Measurements from ENCODE around the gene SMC5.
A peak's percentile ranks its signal among the peaks of the same experiment; 100 is the strongest.

Gene SMC5

GRCh38 chr9:70322096-70322495 is 63.3 kb downstream of the SMC5 start:
- TF ChIP-seq RAD21 (IDR thresholded peaks at IDR 0.05; ENCODE audit: low read depth) (no peak), CEBPB (IDR thresholded peaks at IDR 0.05) (peak; percentile 93)

- TF ChIP-seq USF1 (IDR thresholded peaks at IDR 0.05): no peak
- TF ChIP-seq YY1 (IDR thresholded peaks at IDR 0.05; ENCODE audit: low read depth): no peak
- no peak for TF ChIP-seq NFIC (IDR thresholded peaks at IDR 0.05)
- no peak for TF ChIP-seq TEAD4 (IDR thresholded peaks at IDR 0.05)
- TF ChIP-seq RAD21 (IDR thresholded peaks at IDR 0.05; ENCODE audit: low read depth): no peak
- TF ChIP-seq CREB1 (IDR thresholded peaks at IDR 0.05; ENCODE audit: low read depth): no peak
- TF ChIP-seq, protein P1, sequence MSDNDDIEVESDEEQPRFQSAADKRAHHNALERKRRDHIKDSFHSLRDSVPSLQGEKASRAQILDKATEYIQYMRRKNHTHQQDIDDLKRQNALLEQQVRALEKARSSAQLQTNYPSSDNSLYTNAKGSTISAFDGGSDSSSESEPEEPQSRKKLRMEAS (IDR thresholded peaks at IDR 0.05): no peak
- no peak for TF ChIP-seq ZBTB7A (IDR thresholded peaks at IDR 0.05; ENCODE audit: low read depth)
- TF ChIP-seq, protein P2, sequence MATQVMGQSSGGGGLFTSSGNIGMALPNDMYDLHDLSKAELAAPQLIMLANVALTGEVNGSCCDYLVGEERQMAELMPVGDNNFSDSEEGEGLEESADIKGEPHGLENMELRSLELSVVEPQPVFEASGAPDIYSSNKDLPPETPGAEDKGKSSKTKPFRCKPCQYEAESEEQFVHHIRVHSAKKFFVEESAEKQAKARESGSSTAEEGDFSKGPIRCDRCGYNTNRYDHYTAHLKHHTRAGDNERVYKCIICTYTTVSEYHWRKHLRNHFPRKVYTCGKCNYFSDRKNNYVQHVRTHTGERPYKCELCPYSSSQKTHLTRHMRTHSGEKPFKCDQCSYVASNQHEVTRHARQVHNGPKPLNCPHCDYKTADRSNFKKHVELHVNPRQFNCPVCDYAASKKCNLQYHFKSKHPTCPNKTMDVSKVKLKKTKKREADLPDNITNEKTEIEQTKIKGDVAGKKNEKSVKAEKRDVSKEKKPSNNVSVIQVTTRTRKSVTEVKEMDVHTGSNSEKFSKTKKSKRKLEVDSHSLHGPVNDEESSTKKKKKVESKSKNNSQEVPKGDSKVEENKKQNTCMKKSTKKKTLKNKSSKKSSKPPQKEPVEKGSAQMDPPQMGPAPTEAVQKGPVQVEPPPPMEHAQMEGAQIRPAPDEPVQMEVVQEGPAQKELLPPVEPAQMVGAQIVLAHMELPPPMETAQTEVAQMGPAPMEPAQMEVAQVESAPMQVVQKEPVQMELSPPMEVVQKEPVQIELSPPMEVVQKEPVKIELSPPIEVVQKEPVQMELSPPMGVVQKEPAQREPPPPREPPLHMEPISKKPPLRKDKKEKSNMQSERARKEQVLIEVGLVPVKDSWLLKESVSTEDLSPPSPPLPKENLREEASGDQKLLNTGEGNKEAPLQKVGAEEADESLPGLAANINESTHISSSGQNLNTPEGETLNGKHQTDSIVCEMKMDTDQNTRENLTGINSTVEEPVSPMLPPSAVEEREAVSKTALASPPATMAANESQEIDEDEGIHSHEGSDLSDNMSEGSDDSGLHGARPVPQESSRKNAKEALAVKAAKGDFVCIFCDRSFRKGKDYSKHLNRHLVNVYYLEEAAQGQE (IDR thresholded peaks at IDR 0.05; ENCODE audit: low read depth): no peak
- no peak for TF ChIP-seq EGR1 (IDR thresholded peaks at IDR 0.05)
- no peak for TF ChIP-seq CEBPB (IDR thresholded peaks at IDR 0.05)
- TF ChIP-seq TAF1 (IDR thresholded peaks at IDR 0.05; ENCODE audit: low read depth): no peak
- no peak for TF ChIP-seq EP300 (IDR thresholded peaks at IDR 0.05; ENCODE audit: borderline replicate concordance)
- no peak for TF ChIP-seq FOXM1 (IDR thresholded peaks at IDR 0.05; ENCODE audit: borderline replicate concordance, low read depth)
- no peak for TF ChIP-seq TCF12 (IDR thresholded peaks at IDR 0.05; ENCODE audit: low read depth)
These were observed 66.2 kb downstream of the SMC5 start for GRCh38 chr9:70324963-70325362.

- TF ChIP-seq RAD21 (IDR thresholded peaks at IDR 0.05; ENCODE audit: low read depth) (peak; percentile 39), USF1 (IDR thresholded peaks at IDR 0.05) (no peak), NFIC (IDR thresholded peaks at IDR 0.05) (no peak), EGR1 (IDR thresholded peaks at IDR 0.05) (no peak), TEAD4 (IDR thresholded peaks at IDR 0.05) (no peak)
These were observed 81.8 kb downstream of the SMC5 start for GRCh38 chr9:70340572-70340971.

DNA sequence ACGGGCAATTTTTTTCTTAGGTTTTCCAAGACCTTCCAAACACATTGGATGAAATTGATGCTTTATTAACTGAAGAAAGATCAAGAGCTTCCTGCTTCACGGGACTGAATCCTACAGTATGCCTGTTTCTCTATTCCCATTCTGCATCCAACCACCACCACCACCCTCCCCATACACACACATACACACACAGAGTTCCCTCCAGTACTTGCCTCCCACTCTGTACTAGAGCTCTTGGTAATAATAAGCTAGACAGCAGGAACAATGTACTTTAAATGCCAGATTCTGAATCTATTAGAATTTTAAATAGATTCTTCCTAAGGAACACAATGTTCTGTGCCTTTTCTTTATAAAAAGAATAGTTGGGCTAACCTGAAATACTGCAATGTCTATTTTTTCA is 88.3 kb downstream of the SMC5 start:
- TF ChIP-seq NFIC (IDR thresholded peaks at IDR 0.05): no peak
- no peak for TF ChIP-seq CREB1 (IDR thresholded peaks at IDR 0.05; ENCODE audit: low read depth)
- TF ChIP-seq ZBTB7A (IDR thresholded peaks at IDR 0.05; ENCODE audit: low read depth): no peak
- no peak for TF ChIP-seq USF1 (IDR thresholded peaks at IDR 0.05)
- TF ChIP-seq, protein P1 (IDR thresholded peaks at IDR 0.05): no peak
- no peak for TF ChIP-seq TAF1 (IDR thresholded peaks at IDR 0.05; ENCODE audit: low read depth)
- TF ChIP-seq FOXM1 (IDR thresholded peaks at IDR 0.05; ENCODE audit: borderline replicate concordance, low read depth): no peak
- TF ChIP-seq RAD21 (IDR thresholded peaks at IDR 0.05; ENCODE audit: low read depth): no peak
- TF ChIP-seq EGR1 (IDR thresholded peaks at IDR 0.05): no peak
- no peak for TF ChIP-seq EP300 (IDR thresholded peaks at IDR 0.05; ENCODE audit: borderline replicate concordance)
- no peak for TF ChIP-seq TEAD4 (IDR thresholded peaks at IDR 0.05)
- no peak for TF ChIP-seq YY1 (IDR thresholded peaks at IDR 0.05; ENCODE audit: low read depth)
- TF ChIP-seq, protein P2 (IDR thresholded peaks at IDR 0.05; ENCODE audit: low read depth): no peak
- no peak for TF ChIP-seq TCF12 (IDR thresholded peaks at IDR 0.05; ENCODE audit: low read depth)
- TF ChIP-seq CEBPB (IDR thresholded peaks at IDR 0.05): no peak

- TF ChIP-seq EGR1 (IDR thresholded peaks at IDR 0.05) (no peak), CEBPB (IDR thresholded peaks at IDR 0.05) (no peak), EP300 (IDR thresholded peaks at IDR 0.05; ENCODE audit: borderline replicate concordance) (no peak), FOXM1 (IDR thresholded peaks at IDR 0.05; ENCODE audit: borderline replicate concordance, low read depth) (no peak), TEAD4 (IDR thresholded peaks at IDR 0.05) (no peak)
These were observed 93.6 kb downstream of the SMC5 start for GRCh38 chr9:70352356-70352755.

DNA sequence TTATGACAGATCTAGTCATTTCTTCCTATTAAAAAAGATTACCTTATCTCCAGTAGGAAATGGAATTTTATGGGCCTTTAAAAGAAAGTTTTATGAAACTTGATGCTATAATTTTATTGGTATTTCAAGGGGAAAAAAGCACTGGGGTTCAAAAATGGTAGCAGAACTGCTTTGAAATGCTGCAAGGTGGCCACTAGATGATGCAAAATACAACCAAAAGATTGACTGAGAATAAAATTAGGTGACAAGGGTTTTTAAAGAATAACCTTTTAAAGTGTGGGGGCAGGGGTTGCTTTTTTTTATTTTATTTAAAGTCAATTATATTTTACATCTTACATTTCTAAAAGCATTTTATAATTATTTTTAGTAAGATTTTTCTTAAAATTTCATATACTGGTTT is 94.0 kb downstream of the SMC5 start:
- TF ChIP-seq USF1 (IDR thresholded peaks at IDR 0.05) (no peak), TEAD4 (IDR thresholded peaks at IDR 0.05) (no peak)
- TF ChIP-seq, protein P2 (IDR thresholded peaks at IDR 0.05; ENCODE audit: low read depth): no peak

Measured in Ishikawa (cell line).